NCI-H345 treated with DMSO at 0.1 percent for 48 hours (cell line): ENCODE results near the gene CYP4F3.
"Not testable (repeated sequence)": the region's sequence is repeated elsewhere in the genome, so short reads cannot be mapped to it uniquely, and the experiment has no call there.

Source experiments
- DNase-seq: peaks from one replicate; lab custom pipeline; 2025; ENCODE audit not compliant: unreplicated experiment; lab: John Stamatoyannopoulos, UW

Gene CYP4F3

GRCh38 chr19:15666186-15666585 lies 25.5 kb downstream of the CYP4F3 start:
- no peak for DNase-seq

GRCh38 chr19:15666883-15667282 lies 26.2 kb downstream of the CYP4F3 start:
- DNase-seq, result no peak

GRCh38 chr19:15669440-15669839 lies 28.7 kb downstream of the CYP4F3 start:
- no peak for DNase-seq

- DNase-seq, result no peak
Observed at GRCh38 chr19:15669891-15670290, 29.2 kb downstream of the CYP4F3 start.

- no peak for DNase-seq
Observed at GRCh38 chr19:15671237-15671821, 30.6 kb downstream of the CYP4F3 start.

- no peak for DNase-seq
Observed at GRCh38 chr19:15671891-15672579, 31.3 kb downstream of the CYP4F3 start.

- DNase-seq, result no peak
Observed at GRCh38 chr19:15672580-15673175, 32.0 kb downstream of the CYP4F3 start, which contains the start of gene CYP4F12. Gene CYP4F12 (plus strand): TSS chr19:15673087. CDS start chr19:15673530, 443 bp downstream.

GRCh38 chr19:15673176-15673654 lies 32.5 kb downstream of the CYP4F3 start:
- DNase-seq, result no peak

GRCh38 chr19:15675560-15675959 lies 34.9 kb downstream of the CYP4F3 start:
- no peak for DNase-seq

- DNase-seq, result no peak
Observed at GRCh38 chr19:15679089-15679488, 38.4 kb downstream of the CYP4F3 start.

GRCh38 chr19:15679865-15680264 lies 39.2 kb downstream of the CYP4F3 start:
- not testable (repeated sequence) for DNase-seq

- no peak for DNase-seq
Observed at GRCh38 chr19:15680478-15681322, 40.0 kb downstream of the CYP4F3 start.

- no peak for DNase-seq
Observed at GRCh38 chr19:15683411-15683810, 42.7 kb downstream of the CYP4F3 start.

- DNase-seq, result no peak
Observed at GRCh38 chr19:15684828-15685227, 44.1 kb downstream of the CYP4F3 start.

- DNase-seq, result no peak
Observed at GRCh38 chr19:15696654-15697194, 56.0 kb downstream of the CYP4F3 start.

GRCh38 chr19:15701757-15702533 lies 61.2 kb downstream of the CYP4F3 start:
- DNase-seq, result no peak

- DNase-seq, result no peak
Observed at GRCh38 chr19:15702534-15702930, 61.8 kb downstream of the CYP4F3 start.
